ENCODE measurements around the gene GNMT. TPM values are rescaled to one million over a fixed set of nuclear protein-coding genes. Genes with fewer than 3 reads are reported as not detected.
"Not testable (repeated sequence)": the region's sequence is repeated elsewhere in the genome, so short reads cannot be mapped to it uniquely, and the experiment has no call there.

GNMT gene
- total and polyA plus RNA-seq, 4 donors = 0.20 to 5.1 (median 1.8) TPM

DNA sequence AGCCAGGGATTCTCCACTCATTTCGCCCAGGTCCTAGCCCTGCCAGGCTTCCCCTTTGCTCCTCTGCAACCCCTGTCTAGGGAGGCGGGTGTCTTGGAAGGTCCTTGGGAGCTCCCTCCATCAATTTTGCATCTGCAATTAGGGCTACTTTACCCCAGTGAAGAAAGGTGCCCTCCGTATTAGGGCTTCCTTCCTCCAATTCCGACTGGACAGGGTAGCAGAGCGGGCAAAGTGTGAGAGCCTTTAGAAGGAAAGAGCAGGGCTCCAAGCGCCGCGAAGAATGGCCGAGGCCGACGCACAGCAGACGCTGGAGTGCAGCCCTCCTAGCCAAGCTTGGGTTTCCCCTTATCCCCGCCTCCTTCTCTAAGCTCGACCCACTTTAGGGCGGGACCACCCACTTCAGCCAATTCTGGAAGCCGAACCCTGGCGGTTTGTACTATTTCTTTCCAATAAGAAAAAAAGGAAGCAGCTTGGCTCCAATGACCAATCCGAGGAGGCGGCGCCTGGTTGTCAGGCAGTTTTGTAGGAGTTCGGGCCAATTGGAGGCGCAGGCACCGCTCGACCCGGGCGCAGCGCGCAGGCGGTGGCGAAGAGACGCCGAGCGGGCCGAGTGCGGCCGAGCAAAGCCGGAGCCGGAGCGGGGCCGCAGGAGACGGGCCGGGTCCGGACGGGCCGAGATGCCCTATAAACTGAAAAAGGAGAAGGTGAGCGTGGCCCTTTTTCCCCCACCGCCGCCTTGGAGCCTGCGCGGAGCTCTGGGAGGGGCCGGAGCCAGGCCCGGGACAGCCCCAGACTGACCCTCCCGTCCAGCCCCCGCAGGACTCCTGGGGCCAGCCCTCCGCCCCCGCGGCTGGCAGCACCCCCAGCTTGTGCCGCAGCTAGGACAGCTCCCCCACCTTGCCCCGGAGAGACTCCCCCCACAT lies 23.7 kb downstream of the GNMT start, which contains the start of gene PPP2R5D:
PPP2R5D (plus strand) TSS at position 570 of the 923 bp plus-strand sequence; CDS start at position 678, 108 bp downstream.
- Histone ChIP-seq H3K36me3 (ENCODE audit: control insufficient read depth, insufficient read depth, low read length) (peaks cover 17% of the 10 kb centered on the region), H3K4me3 (ENCODE audit: low read depth, low read length) (peak within 1 kb of the TSS; percentile 69), H3K9me3 (ENCODE audit: control insufficient read depth, insufficient read depth, low read length) (no peaks in the 10 kb centered on the region), H3K27ac (ENCODE audit: low read depth, low read length) (peak within 1 kb of the TSS; percentile 97), H3K27me3 (ENCODE audit: control insufficient read depth, insufficient read depth, low read length) (no peaks in the 10 kb centered on the region), H3K4me1 (ENCODE audit: control insufficient read depth, insufficient read depth, low read length) (peaks cover 37% of the 10 kb centered on the region)
- under 1% methylated on average over 52 of the region's 59 CpGs for WGBS (ENCODE audit: insufficient coverage)
- peak; percentile 94 to 100 (median 98) for DNase-seq (ENCODE audit: low read depth in 4 of 6, low spot score in 6 of 6)

DNA sequence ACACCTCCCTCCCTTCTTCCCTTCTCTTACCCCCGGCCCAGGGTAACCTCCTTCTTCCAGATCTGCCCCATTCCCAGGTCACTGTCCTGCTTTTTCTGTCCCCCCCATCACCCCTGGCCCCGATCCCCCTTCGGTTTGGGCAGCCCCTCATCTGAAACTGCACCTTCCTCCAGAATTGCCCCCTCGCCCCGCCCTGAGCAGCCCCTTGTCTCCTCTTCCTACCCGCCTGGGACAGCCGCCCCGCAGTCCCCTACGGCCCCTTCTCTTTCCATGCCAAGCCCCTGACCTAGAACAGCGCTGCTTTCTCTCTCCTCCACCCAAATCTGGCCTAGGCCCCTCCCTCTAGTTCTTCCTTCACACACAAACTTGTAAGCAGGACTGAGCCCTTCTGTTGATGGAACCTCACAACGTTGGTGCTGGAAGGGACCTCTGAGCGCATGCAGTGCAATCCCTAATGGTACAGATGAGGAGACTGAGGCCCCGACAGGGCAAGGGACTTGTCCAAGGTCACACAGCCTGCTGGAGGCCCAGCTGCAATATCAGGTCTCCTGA lies 24.4 kb downstream of the GNMT start:
- Histone ChIP-seq H3K9me3 (ENCODE audit: control insufficient read depth, insufficient read depth, low read length) (no peaks in the 10 kb centered on the region), H3K36me3 (ENCODE audit: control insufficient read depth, insufficient read depth, low read length) (peaks cover 24% of the 10 kb centered on the region), H3K4me3 (ENCODE audit: low read depth, low read length) (peak overlapping the region; percentile 69), H3K27me3 (ENCODE audit: control insufficient read depth, insufficient read depth, low read length) (no peaks in the 10 kb centered on the region), H3K27ac (ENCODE audit: low read depth, low read length) (peak overlapping the region; percentile 79), H3K4me1 (ENCODE audit: control insufficient read depth, insufficient read depth, low read length) (peaks cover 30% of the 10 kb centered on the region)
- peak in 2 of 6 donors; percentile 17 to 40 for DNase-seq (ENCODE audit: low read depth in 4 of 6, low spot score in 6 of 6)
- WGBS (ENCODE audit: insufficient coverage) = 14% methylated on average over 12 of the region's 13 CpGs

DNA sequence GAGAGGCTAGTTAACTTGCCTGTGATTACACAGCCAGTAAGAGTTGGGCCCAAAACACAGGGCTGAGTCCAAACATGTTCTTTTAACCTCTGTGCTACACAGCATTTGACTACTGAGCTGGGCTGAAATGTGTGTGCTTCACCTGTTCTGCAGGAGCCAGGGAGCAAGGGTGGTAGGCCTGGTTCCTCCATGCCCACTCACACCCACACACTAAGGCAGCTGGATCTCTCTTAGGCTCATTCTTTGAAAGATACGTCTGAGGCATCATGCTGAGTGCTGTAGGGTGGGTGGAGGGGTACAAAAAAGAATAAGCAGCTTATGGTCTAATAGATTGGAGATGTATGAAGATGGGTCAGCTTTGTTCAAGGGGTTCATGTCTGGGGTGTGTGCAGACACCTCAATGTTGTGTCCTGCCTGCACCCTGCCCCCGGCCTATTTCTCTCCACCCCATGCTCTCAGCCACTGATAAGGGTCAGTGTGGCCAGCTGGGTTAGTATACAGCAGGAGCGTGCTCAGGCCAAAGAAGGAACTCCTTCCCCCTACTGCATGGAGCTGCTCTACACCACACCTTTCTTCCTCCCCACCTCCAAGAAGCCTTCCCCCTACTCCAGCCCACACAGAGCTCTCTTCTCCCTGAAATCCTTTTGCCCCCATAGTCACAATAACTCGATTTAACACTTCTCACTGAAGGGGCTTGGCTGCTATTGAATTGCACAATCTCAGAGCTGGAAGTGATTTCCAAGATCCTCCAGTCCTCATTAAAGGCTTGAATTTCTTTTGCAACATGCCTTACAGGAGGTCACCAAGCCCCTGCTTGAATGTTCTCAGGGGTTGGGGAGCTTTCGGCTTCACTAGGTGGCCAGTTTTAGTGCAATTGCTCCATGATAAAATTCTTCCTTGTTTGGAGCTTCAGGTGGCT lies 27.2 kb downstream of the GNMT start:
- no peak for DNase-seq (ENCODE audit: low read depth in 4 of 6, low spot score in 6 of 6)
- WGBS (ENCODE audit: insufficient coverage) = 75% methylated on average over 3 of the region's 5 CpGs
- Histone ChIP-seq H3K9me3 (ENCODE audit: control insufficient read depth, insufficient read depth, low read length) (no peaks in the 10 kb centered on the region), H3K27ac (ENCODE audit: low read depth, low read length) (no peak overlapping the region), H3K4me3 (ENCODE audit: low read depth, low read length) (no peak overlapping the region), H3K36me3 (ENCODE audit: control insufficient read depth, insufficient read depth, low read length) (peaks cover 27% of the 10 kb centered on the region), H3K27me3 (ENCODE audit: control insufficient read depth, insufficient read depth, low read length) (no peaks in the 10 kb centered on the region), H3K4me1 (ENCODE audit: control insufficient read depth, insufficient read depth, low read length) (peaks cover 26% of the 10 kb centered on the region)

DNA sequence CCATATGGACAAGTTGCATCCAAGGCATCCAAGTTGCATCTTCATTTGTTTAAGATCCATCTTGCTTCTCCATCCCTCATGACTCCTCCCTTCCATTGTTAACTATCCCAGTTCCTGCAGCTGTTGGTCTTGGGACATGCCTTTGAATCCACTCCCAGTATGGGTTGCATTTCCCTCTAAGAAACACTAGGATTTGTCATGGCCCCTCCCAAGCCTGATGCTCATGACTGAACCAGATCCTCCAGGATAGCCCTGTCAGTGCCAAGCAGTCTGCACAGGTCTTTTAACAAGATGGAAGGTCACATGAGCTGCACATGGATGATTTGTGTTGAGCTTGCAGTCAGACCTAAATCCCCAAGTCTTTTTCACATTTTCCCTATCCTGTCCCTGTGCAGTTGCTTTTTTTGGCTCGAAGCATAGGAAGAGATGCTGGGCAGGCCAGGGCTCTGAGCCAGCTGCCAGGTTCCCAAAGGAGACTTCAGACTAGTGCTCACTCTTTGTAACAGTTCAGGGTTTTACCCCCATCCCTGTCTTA lies 28.0 kb downstream of the GNMT start:
- whole genome bisulfite sequencing (ENCODE audit: insufficient coverage) = 80% methylated on average over 1 of the region's 1 CpG
- Histone ChIP-seq H3K9me3 (ENCODE audit: control insufficient read depth, insufficient read depth, low read length) (no peaks in the 10 kb centered on the region), H3K27me3 (ENCODE audit: control insufficient read depth, insufficient read depth, low read length) (no peaks in the 10 kb centered on the region), H3K4me1 (ENCODE audit: control insufficient read depth, insufficient read depth, low read length) (peaks cover 21% of the 10 kb centered on the region), H3K4me3 (ENCODE audit: low read depth, low read length) (no peak overlapping the region), H3K27ac (ENCODE audit: low read depth, low read length) (no peak overlapping the region), H3K36me3 (ENCODE audit: control insufficient read depth, insufficient read depth, low read length) (peaks cover 30% of the 10 kb centered on the region)
- no peak for DNase-seq (ENCODE audit: low read depth in 4 of 6, low spot score in 6 of 6)

DNA sequence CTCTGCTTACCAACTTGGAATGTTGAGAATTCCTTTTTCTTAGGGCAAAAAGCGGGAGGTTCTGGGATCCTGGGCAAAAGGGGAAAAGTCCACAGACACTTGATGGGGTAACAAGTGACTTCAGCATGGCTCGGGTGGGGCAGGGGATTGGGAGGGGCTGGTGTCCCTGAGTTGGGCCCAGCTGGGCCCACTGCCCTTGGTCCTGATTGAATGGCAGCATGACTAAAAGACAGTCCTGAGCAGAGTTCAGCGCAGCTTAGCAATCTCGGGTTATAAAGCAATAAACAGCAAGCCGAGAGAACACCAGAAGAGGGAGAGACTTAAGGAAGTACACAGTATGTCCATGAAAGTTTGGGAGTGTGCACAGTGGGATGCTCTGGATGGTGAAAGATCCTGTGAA lies 29.4 kb downstream of the GNMT start:
- Histone ChIP-seq H3K4me1 (ENCODE audit: control insufficient read depth, insufficient read depth, low read length) (peaks cover 16% of the 10 kb centered on the region), H3K4me3 (ENCODE audit: low read depth, low read length) (no peak overlapping the region), H3K9me3 (ENCODE audit: control insufficient read depth, insufficient read depth, low read length) (no peaks in the 10 kb centered on the region), H3K27ac (ENCODE audit: low read depth, low read length) (no peak overlapping the region), H3K27me3 (ENCODE audit: control insufficient read depth, insufficient read depth, low read length) (no peaks in the 10 kb centered on the region), H3K36me3 (ENCODE audit: control insufficient read depth, insufficient read depth, low read length) (peaks cover 30% of the 10 kb centered on the region)
- WGBS (ENCODE audit: insufficient coverage) = 61% methylated on average over 5 of the region's 5 CpGs
- no peak for DNase-seq (ENCODE audit: low read depth in 4 of 6, low spot score in 6 of 6)

DNA sequence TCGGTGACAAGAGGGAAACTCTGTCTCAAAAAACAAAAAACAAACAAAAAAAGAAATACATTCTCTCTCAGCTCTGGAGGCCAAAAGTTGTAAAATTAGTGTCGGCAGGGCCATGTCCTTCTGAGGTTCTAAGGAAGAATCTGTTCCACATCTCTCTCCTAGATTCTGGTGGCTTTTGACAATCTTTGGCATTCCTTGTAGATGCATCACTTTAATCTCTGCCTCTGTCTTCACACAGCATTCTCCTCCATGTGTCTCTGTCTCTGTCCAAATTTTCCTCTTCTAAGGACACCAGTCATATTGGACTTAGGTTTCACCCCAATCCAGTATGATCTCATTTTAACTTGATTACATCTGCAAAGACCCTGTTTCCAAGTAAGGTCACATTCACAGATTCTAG lies 32.9 kb downstream of the GNMT start:
- H3K9me3 ChIP-seq (ENCODE audit: control insufficient read depth, insufficient read depth, low read length) = no peaks in the 10 kb centered on the region
- no peaks in the 10 kb centered on the region for H3K27me3 ChIP-seq (ENCODE audit: control insufficient read depth, insufficient read depth, low read length)
- H3K36me3 ChIP-seq (ENCODE audit: control insufficient read depth, insufficient read depth, low read length) = peaks cover 22% of the 10 kb centered on the region
- H3K4me3 ChIP-seq (ENCODE audit: low read depth, low read length) = no peak overlapping the region
- no peak overlapping the region for H3K27ac ChIP-seq (ENCODE audit: low read depth, low read length)
- 100% methylated on average over 1 of the region's 2 CpGs for WGBS (ENCODE audit: insufficient coverage)
- DNase-seq (ENCODE audit: low read depth in 4 of 6, low spot score in 6 of 6) = no peak
- no peaks in the 10 kb centered on the region for H3K4me1 ChIP-seq (ENCODE audit: control insufficient read depth, insufficient read depth, low read length)

DNA sequence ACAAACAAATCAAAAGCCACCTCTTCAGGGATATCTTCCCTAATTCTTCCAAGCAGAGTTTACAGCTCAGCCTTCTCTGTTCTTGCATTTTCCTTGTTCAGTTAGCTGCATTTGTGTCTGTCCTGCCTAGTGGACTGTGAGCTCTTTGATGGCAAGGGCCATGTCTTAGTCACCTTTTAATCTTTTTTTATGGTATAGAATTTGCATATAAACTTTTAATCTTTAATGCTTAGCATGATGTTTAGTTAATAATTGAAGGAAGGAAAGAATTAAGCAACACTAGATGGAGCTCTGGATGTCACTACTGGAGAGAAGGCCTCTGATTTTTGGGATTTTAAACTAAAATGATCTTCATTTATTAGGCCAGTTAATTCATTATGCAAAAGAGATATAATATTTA lies 36.0 kb downstream of the GNMT start:
- no peaks in the 10 kb centered on the region for H3K4me1 ChIP-seq (ENCODE audit: control insufficient read depth, insufficient read depth, low read length)
- peak in 1 of 6 donors; percentile 15 for DNase-seq (ENCODE audit: low read depth in 4 of 6, low spot score in 6 of 6)
- no peak overlapping the region for H3K27ac ChIP-seq (ENCODE audit: low read depth, low read length)

DNA sequence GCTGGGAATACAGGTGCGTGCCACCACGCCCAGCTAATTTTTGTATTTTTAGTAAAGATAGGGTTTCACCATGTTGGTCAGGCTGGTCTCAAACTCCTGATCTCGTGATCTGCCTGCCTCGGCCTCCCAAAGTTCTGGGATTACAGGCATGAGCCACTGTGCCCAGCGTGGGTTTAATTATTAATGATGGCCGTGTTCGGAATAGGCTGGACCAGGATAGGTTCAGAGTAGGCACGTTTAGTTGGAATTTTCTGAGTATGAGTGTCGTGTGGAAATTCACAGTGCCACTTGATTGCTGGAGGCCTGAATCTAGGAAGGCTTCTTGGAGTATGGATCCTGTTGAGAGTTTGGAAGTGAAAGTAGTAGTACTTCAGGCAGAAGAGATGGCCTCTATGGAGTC lies 37.7 kb downstream of the GNMT start:
- WGBS (ENCODE audit: insufficient coverage) = 89% methylated on average over 9 of the region's 9 CpGs
- not testable (repeated sequence) for H3K9me3 ChIP-seq (ENCODE audit: control insufficient read depth, insufficient read depth, low read length); H3K4me3 ChIP-seq (ENCODE audit: low read depth, low read length); H3K4me1 ChIP-seq (ENCODE audit: control insufficient read depth, insufficient read depth, low read length); DNase-seq (ENCODE audit: low read depth in 4 of 6, low spot score in 6 of 6); H3K27ac ChIP-seq (ENCODE audit: low read depth, low read length); H3K27me3 ChIP-seq (ENCODE audit: control insufficient read depth, insufficient read depth, low read length)
- peaks cover 25% of the 10 kb centered on the region for H3K36me3 ChIP-seq (ENCODE audit: control insufficient read depth, insufficient read depth, low read length)

More for the DNA sequence above, 36.0 kb downstream of the GNMT start:
- no peaks in the 10 kb centered on the region for H3K27me3 ChIP-seq (ENCODE audit: control insufficient read depth, insufficient read depth, low read length)
- H3K36me3 ChIP-seq (ENCODE audit: control insufficient read depth, insufficient read depth, low read length) = peaks cover 18% of the 10 kb centered on the region
- H3K4me3 ChIP-seq (ENCODE audit: low read depth, low read length) = no peak overlapping the region
- no peaks in the 10 kb centered on the region for H3K9me3 ChIP-seq (ENCODE audit: control insufficient read depth, insufficient read depth, low read length)

DNA sequence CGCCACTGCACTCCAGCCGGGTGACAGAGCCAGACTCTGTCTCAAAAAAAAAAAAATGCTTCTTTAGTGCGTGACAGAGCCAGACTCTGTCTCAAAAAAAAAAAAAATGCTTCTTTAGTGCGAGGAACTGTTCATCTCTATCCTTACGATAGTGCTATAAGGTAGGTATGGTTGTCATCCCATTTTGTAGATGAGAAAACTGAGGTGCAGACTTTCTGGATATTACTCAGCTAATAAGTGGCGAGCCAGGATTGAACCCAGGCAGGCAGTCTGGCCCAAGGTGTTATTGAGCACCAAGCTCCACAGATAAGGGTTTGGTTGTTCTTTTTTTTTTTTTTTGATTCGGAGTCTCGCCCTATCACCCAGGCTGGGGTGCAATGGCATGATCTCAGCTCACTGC lies 41.3 kb downstream of the GNMT start:
- H3K4me3 ChIP-seq (ENCODE audit: low read depth, low read length) = no peak overlapping the region
- DNase-seq (ENCODE audit: low read depth in 4 of 6, low spot score in 6 of 6) = no peak
- WGBS (ENCODE audit: insufficient coverage) = 100% methylated on average over 6 of the region's 8 CpGs
- no peaks in the 10 kb centered on the region for H3K9me3 ChIP-seq (ENCODE audit: control insufficient read depth, insufficient read depth, low read length)
- no peaks in the 10 kb centered on the region for H3K27me3 ChIP-seq (ENCODE audit: control insufficient read depth, insufficient read depth, low read length)
- H3K4me1 ChIP-seq (ENCODE audit: control insufficient read depth, insufficient read depth, low read length) = no peaks in the 10 kb centered on the region
- no peak overlapping the region for H3K27ac ChIP-seq (ENCODE audit: low read depth, low read length)
- H3K36me3 ChIP-seq (ENCODE audit: control insufficient read depth, insufficient read depth, low read length) = peaks cover 46% of the 10 kb centered on the region
